HCT116 (cell line): ENCODE results near the gene SLC25A18. TPM values are rescaled to one million over a fixed set of nuclear protein-coding genes. Genes with fewer than 3 reads are reported as not detected.

Experiments used
- ATAC-seq: fragments of 200-7000 bp; cut with Tn5 transposase; 2 replicates; pipeline ENCODE4 v1.9.1; 2020; ENCODE audit warnings: mild to moderate bottlenecking, moderate library complexity
- BruUV-seq: library from RNA; stranded (reverse); fragments of 400-500 nt; replicated peaks from 2 replicates; lab custom pipeline; 2021; lab: Mats Ljungman, UMichigan
- CTCF ChIA-PET: fragments of 300-600 bp; sonication (Branson Sonifier 250); formaldehyde crosslinking; loops from one replicate; lab custom pipeline; 2021; ENCODE audit warnings: antibody characterized with exemption; lab: Charles Lee
- POLR2A ChIA-PET: fragments of 300-600, 350-600 bp; sonication (Branson Sonifier 250); formaldehyde crosslinking; loops from one replicate; lab custom pipeline; 2021; ENCODE audit warnings: antibody characterized with exemption; lab: Charles Lee
- RAD21 ChIA-PET, 2 experiments: fragments of 300-600 bp; sonication (Branson Sonifier 250); formaldehyde crosslinking; loops; one replicate each; lab custom pipeline; 2023; ENCODE audit warnings: low total read pairs in 2 of 2; ENCODE audit not compliant: uncharacterized antibody in 2 of 2, unreplicated experiment in 2 of 2, low non-redundant PET in 1 of 2; lab: Charles Lee
- DNase-seq: peaks from one replicate; pipeline ENCODE4 v3.0.0-alpha.2; 2010; ENCODE audit warnings: low read depth, low spot score
- H2AFZ ChIP-seq: fragments of 200-600 bp; shearing (Covaris generic), sonication (generic); 2 replicates; pipeline ENCODE4 v1.6.1; 2017; ENCODE audit warnings: low read depth, mixed run types, mixed read lengths, antibody characterized with exemption, low read length; ENCODE audit not compliant: poor library complexity, severe bottlenecking
- H3K27ac ChIP-seq: 2 replicates; pipeline ENCODE4 v1.5.1; 2012; ENCODE audit warnings: low read depth, low read length
- H3K27me3 ChIP-seq: fragments of 200-600 bp; sonication (generic); 2 replicates; pipeline ENCODE4 v1.6.1; 2016; ENCODE audit warnings: mixed run types, low read length, mixed read lengths; ENCODE audit not compliant: insufficient read depth
- H3K36me3 ChIP-seq, 2 experiments: fragments of 200-500 bp in 1 of 2; fragments of 200-600 bp in 1 of 2; sonication (Bioruptor generic) in 1 of 2; sonication (generic) in 1 of 2; 2 replicates each; pipeline versions ENCODE4 v1.5.1 to v1.6.1; 2014 to 2016; ENCODE audit warnings: low read length in 2 of 2, inconsistent platforms in 1 of 2, mixed read lengths in 1 of 2, mixed run types in 1 of 2; ENCODE audit not compliant: insufficient read depth in 2 of 2, control insufficient read depth in 1 of 2
- H3K4me1 ChIP-seq, 2 experiments: fragments of 200-600 bp in 1 of 2; sonication (generic) in 1 of 2; 2 replicates each; pipeline versions ENCODE4 v1.5.1 to v1.6.1; 2012 to 2017; ENCODE audit warnings: low read length in 2 of 2, inconsistent platforms in 1 of 2, mild to moderate bottlenecking in 1 of 2, mixed read lengths in 1 of 2, mixed run types in 1 of 2, moderate library complexity in 1 of 2; ENCODE audit not compliant: insufficient read depth in 2 of 2, control insufficient read depth in 1 of 2
- H3K4me2 ChIP-seq: fragments of 200-600 bp; sonication (generic); 2 replicates; pipeline ENCODE4 v1.6.1; 2017; ENCODE audit warnings: mixed run types, low read length, mixed read lengths
- H3K4me3 ChIP-seq, 2 experiments: fragments of 200-600 bp in 1 of 2; sonication (generic) in 1 of 2; replicated peaks in 1 of 2; 2 replicates each; pipeline ENCODE4 v1.5.1; 2011 to 2016; ENCODE audit warnings: low read length in 2 of 2, control low read depth in 1 of 2, low read depth in 1 of 2, mild to moderate bottlenecking in 1 of 2, mixed read lengths in 1 of 2, mixed run types in 1 of 2
- H3K79me2 ChIP-seq: fragments of 200-600 bp; sonication (generic); 2 replicates; pipeline ENCODE4 v1.6.1; 2017; ENCODE audit warnings: mild to moderate bottlenecking, mixed run types, low read length, moderate library complexity, mixed read lengths; ENCODE audit not compliant: insufficient read depth
- H3K9ac ChIP-seq: fragments of 200-600 bp; sonication (generic); 2 replicates; pipeline ENCODE4 v1.6.1; 2016; ENCODE audit warnings: low read length, mixed read lengths
- H3K9me2 ChIP-seq: fragments of 200-600 bp; sonication (generic), shearing (Covaris generic); 2 replicates; pipeline ENCODE4 v1.6.1; 2017; ENCODE audit warnings: mixed run types, mild to moderate bottlenecking, moderate library complexity; ENCODE audit not compliant: insufficient read depth
- H3K9me3 ChIP-seq, 2 experiments: fragments of 200-500 bp in 1 of 2; fragments of 200-600 bp in 1 of 2; sonication (Bioruptor generic) in 1 of 2; sonication (generic) in 1 of 2; 2 replicates each; pipeline ENCODE4 v1.6.1; 2014 to 2017; ENCODE audit warnings: low read length in 2 of 2, mixed read lengths in 2 of 2, inconsistent platforms in 1 of 2, low read depth in 1 of 2, mild to moderate bottlenecking in 1 of 2, mixed run types in 1 of 2, moderate library complexity in 1 of 2; ENCODE audit not compliant: control insufficient read depth in 1 of 2, insufficient read depth in 1 of 2
- H4K20me1 ChIP-seq: fragments of 200-600 bp; sonication (generic), shearing (Covaris generic); 2 replicates; pipeline ENCODE4 v1.6.1; 2017; ENCODE audit warnings: mixed run types, mild to moderate bottlenecking, moderate library complexity; ENCODE audit not compliant: insufficient read depth
- CEBPB ChIP-seq: IDR thresholded peaks from 2 replicates; pipeline ENCODE4 v1.6.1; 2012; ENCODE audit warnings: low read depth
- CTCF ChIP-seq, 3 experiments: fragments of 200-600 bp in 1 of 3; sonication (generic) in 1 of 3; IDR thresholded peaks in 2 of 3; conservative IDR thresholded peaks in 1 of 3; 2 replicates each; pipeline ENCODE4 v1.5.1; 2012 to 2017; ENCODE audit warnings: low read depth in 2 of 3, low read length in 2 of 3, antibody characterized with exemption in 1 of 3, borderline replicate concordance in 1 of 3, control low read depth in 1 of 3, mild to moderate bottlenecking in 1 of 3, mixed read lengths in 1 of 3, mixed run types in 1 of 3, moderate library complexity in 1 of 3; ENCODE audit not compliant: insufficient read depth in 1 of 3
- EGR1 ChIP-seq: IDR thresholded peaks from 2 replicates; pipeline ENCODE4 v1.6.1; 2012; ENCODE audit warnings: low read depth
- EZH2 ChIP-seq: fragments of 200-600 bp; sonication (generic); IDR thresholded peaks from 2 replicates; pipeline ENCODE4 v1.6.1; 2017; ENCODE audit warnings: antibody characterized with exemption, mixed run types
- EZH2phosphoT487 ChIP-seq: fragments of 200-600 bp; IDR thresholded peaks from 2 replicates; pipeline ENCODE4 v1.6.1; 2018; ENCODE audit warnings: antibody characterized with exemption, borderline replicate concordance
- FOSL1 ChIP-seq: IDR thresholded peaks from 2 replicates; pipeline ENCODE4 v1.6.1; 2012; ENCODE audit warnings: low read depth
- MAX ChIP-seq: IDR thresholded peaks from 2 replicates; pipeline ENCODE4 v1.6.1; 2012
- RAD21 ChIP-seq: IDR thresholded peaks from 2 replicates; pipeline ENCODE4 v1.6.1; 2012; ENCODE audit warnings: low read depth, mild to moderate bottlenecking
- SIN3A ChIP-seq: IDR thresholded peaks from 2 replicates; pipeline ENCODE4 v1.6.1; 2012; ENCODE audit warnings: low read depth
- SP1 ChIP-seq: IDR thresholded peaks from 2 replicates; pipeline ENCODE4 v1.6.1; 2012; ENCODE audit warnings: low read depth
- TCF7L2 ChIP-seq: IDR thresholded peaks from 2 replicates; pipeline ENCODE4 v1.7.0; 2011; ENCODE audit warnings: borderline replicate concordance, inconsistent platforms; ENCODE audit not compliant: insufficient read depth, insufficient read length; ENCODE audit errors: extremely low read depth
- YY1 ChIP-seq: IDR thresholded peaks from 2 replicates; pipeline ENCODE4 v1.6.1; 2011; ENCODE audit warnings: low read length, low read depth, moderate library complexity, mild to moderate bottlenecking; ENCODE audit not compliant: insufficient replicate concordance; ENCODE audit errors: extremely low read depth
- ZFX ChIP-seq: fragments of 450-650 bp; IDR thresholded peaks from 2 replicates; pipeline ENCODE4 v1.6.1; 2017
- ZNF274 ChIP-seq: fragments of 200-500 bp; sonication (Bioruptor generic); IDR thresholded peaks from 2 replicates; pipeline ENCODE4 v1.6.1; 2014; ENCODE audit warnings: mild to moderate bottlenecking, low read depth, low read length, inconsistent platforms
- intact Hi-C: fragments of 100-400 bp; cut with micrococcal nuclease; formaldehyde crosslinking; loops from 2 replicates; pipeline ENCODE4 v1.10.0; 2022
- total RNA-seq: library from RNA; stranded (reverse); gene quantifications from one replicate; pipeline ENCODE4 v1.2.1, GENCODE V29; 2021; ENCODE audit not compliant: unreplicated experiment
- TF ChIP-seq, protein P1 (sequence below): IDR thresholded peaks from 2 replicates; pipeline ENCODE4 v1.6.1; 2012

The SLC25A18 gene
- total RNA-seq, 1 experiment from 2014 or later, result not detected

- Histone ChIP-seq H3K36me3 (no peaks in the 10 kb centered on the region), H3K9me3 (no peaks in the 10 kb centered on the region), H3K27me3 (no peaks in the 10 kb centered on the region), H3K4me1 (no peaks in the 10 kb centered on the region), H3K4me3 (no peak overlapping the region), H3K27ac (no peak overlapping the region), H4K20me1 (no peaks in the 10 kb centered on the region), H2AFZ (no peak overlapping the region), H3K9me2 (no peaks in the 10 kb centered on the region), H3K79me2 (no peaks in the 10 kb centered on the region), H3K4me2 (no peak overlapping the region), H3K9ac (no peak overlapping the region)
- intact Hi-C loops, result no loop called here
- no peak for ATAC-seq
- POLR2A ChIA-PET, result no interaction called here
- no peak for TF ChIP-seq EZH2
- no peak for TF ChIP-seq SP1
- TF ChIP-seq ZFX, result no peak
- no peak for TF ChIP-seq ZNF274
- no peak for TF ChIP-seq TCF7L2
- no peak for TF ChIP-seq EGR1
- TF ChIP-seq SIN3A, result no peak
- no peak for TF ChIP-seq FOSL1
- no peak for TF ChIP-seq MAX
- TF ChIP-seq CTCF (IDR thresholded peaks at IDR 0.05 in 2 of 3, conservative IDR thresholded peaks at IDR 0.05 in 1 of 3; ENCODE audit: borderline replicate concordance in 1 of 3, insufficient read depth in 1 of 3, low read depth in 2 of 3, low read length in 2 of 3), result no peak
- TF ChIP-seq, protein P1, sequence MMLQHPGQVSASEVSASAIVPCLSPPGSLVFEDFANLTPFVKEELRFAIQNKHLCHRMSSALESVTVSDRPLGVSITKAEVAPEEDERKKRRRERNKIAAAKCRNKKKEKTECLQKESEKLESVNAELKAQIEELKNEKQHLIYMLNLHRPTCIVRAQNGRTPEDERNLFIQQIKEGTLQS, result no peak
- TF ChIP-seq CEBPB, result no peak
- no peak for TF ChIP-seq YY1
- no peak for TF ChIP-seq EZH2phosphoT487
- TF ChIP-seq RAD21, result no peak
- CTCF ChIA-PET, result no interaction called here
- DNase-seq, result no peak
- no TSS peak for BruUV-seq
- RAD21 ChIA-PET, result no interaction called here
These were observed 7.7 kb downstream of the SLC25A18 start for GRCh38 chr22:17570851-17571631.
